Calu3 (cell line): ENCODE measurements around the gene CNTN6. TPM values are rescaled to one million over a fixed set of nuclear protein-coding genes. Genes with fewer than 3 reads are reported as not detected.

Source experiments
- BruUV-seq: library from RNA; stranded (reverse); fragments of 400-500 nt; replicated peaks from 2 replicates; lab custom pipeline; 2021; lab: Mats Ljungman, UMichigan
- CTCF ChIA-PET: fragments of 300-600 bp; sonication (Branson Sonifier 250); formaldehyde crosslinking; loops from one replicate; lab custom pipeline; 2022; ENCODE audit warnings: antibody characterized with exemption; lab: Charles Lee
- DNase-seq: peaks from one replicate; pipeline ENCODE4 v3.0.0; 2022
- H3K27ac Mint-ChIP-seq: one replicate; pipeline ENCODE4 v1.8.0; 2022; ENCODE audit warnings: mixed read lengths; ENCODE audit not compliant: unreplicated experiment
- H3K27me3 Mint-ChIP-seq: one replicate; pipeline ENCODE4 v1.8.0; 2022; ENCODE audit warnings: mixed read lengths; ENCODE audit not compliant: unreplicated experiment
- H3K36me3 Mint-ChIP-seq: one replicate; pipeline ENCODE4 v1.8.0; 2022; ENCODE audit warnings: mild to moderate bottlenecking, moderate library complexity, mixed read lengths; ENCODE audit not compliant: insufficient read depth, unreplicated experiment
- H3K4me1 Mint-ChIP-seq: one replicate; pipeline ENCODE4 v1.8.0; 2022; ENCODE audit warnings: mild to moderate bottlenecking, low read depth, mixed read lengths; ENCODE audit not compliant: unreplicated experiment
- H3K4me3 Mint-ChIP-seq: one replicate; pipeline ENCODE4 v1.8.0; 2022; ENCODE audit warnings: mild to moderate bottlenecking, low read depth, moderate library complexity, mixed read lengths; ENCODE audit not compliant: unreplicated experiment
- H3K9me3 Mint-ChIP-seq: one replicate; pipeline ENCODE4 v1.8.0; 2022; ENCODE audit warnings: low read depth, mixed read lengths; ENCODE audit not compliant: unreplicated experiment
- intact Hi-C: fragments of 100-400 bp; cut with micrococcal nuclease; formaldehyde crosslinking; loops from one replicate; pipeline ENCODE4 v1.10.0; 2022; ENCODE audit not compliant: unreplicated experiment
- total RNA-seq: library from RNA; stranded (reverse); gene quantifications from 2 replicates; pipeline ENCODE4 v1.2.3, GENCODE V29; 2022
- TF ChIP-seq, protein P1 (sequence below): fragments of 200-600 bp; IDR thresholded peaks from one replicate; pipeline ENCODE4 v1.8.0; 2022; ENCODE audit warnings: antibody characterized with exemption; ENCODE audit not compliant: unreplicated experiment

CNTN6 gene
- total RNA-seq, 1 experiment from 2014 or later = not detected

- no peaks in the 10 kb centered on the region for H3K4me1 Mint-ChIP-seq
- no peak for DNase-seq
- H3K36me3 Mint-ChIP-seq = no peaks in the 10 kb centered on the region
- H3K27ac Mint-ChIP-seq = no peak overlapping the region
- TF ChIP-seq, protein P1, sequence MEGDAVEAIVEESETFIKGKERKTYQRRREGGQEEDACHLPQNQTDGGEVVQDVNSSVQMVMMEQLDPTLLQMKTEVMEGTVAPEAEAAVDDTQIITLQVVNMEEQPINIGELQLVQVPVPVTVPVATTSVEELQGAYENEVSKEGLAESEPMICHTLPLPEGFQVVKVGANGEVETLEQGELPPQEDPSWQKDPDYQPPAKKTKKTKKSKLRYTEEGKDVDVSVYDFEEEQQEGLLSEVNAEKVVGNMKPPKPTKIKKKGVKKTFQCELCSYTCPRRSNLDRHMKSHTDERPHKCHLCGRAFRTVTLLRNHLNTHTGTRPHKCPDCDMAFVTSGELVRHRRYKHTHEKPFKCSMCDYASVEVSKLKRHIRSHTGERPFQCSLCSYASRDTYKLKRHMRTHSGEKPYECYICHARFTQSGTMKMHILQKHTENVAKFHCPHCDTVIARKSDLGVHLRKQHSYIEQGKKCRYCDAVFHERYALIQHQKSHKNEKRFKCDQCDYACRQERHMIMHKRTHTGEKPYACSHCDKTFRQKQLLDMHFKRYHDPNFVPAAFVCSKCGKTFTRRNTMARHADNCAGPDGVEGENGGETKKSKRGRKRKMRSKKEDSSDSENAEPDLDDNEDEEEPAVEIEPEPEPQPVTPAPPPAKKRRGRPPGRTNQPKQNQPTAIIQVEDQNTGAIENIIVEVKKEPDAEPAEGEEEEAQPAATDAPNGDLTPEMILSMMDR = no peak
- peaks cover 17% of the 10 kb centered on the region for H3K9me3 Mint-ChIP-seq
- CTCF ChIA-PET = no interaction called here
- H3K4me3 Mint-ChIP-seq = no peak overlapping the region
- H3K27me3 Mint-ChIP-seq = no peaks in the 10 kb centered on the region
- intact Hi-C loops = no loop called here
- no TSS peak for BruUV-seq
Observed at GRCh38 chr3:1421577-1421976, 328.8 kb downstream of the CNTN6 start.

GRCh38 chr3:1423566-1424089, 330.8 kb downstream of the CNTN6 start:
- DNase-seq = no peak
- CTCF ChIA-PET = no interaction called here
- H3K27me3 Mint-ChIP-seq = no peaks in the 10 kb centered on the region
- no peaks in the 10 kb centered on the region for H3K36me3 Mint-ChIP-seq
- TF ChIP-seq, protein P1 = no peak
- no peaks in the 10 kb centered on the region for H3K4me1 Mint-ChIP-seq
- no peak overlapping the region for H3K4me3 Mint-ChIP-seq
- peaks cover 13% of the 10 kb centered on the region for H3K9me3 Mint-ChIP-seq
- intact Hi-C loops = no loop called here
- no TSS peak for BruUV-seq
- no peak overlapping the region for H3K27ac Mint-ChIP-seq

DNA sequence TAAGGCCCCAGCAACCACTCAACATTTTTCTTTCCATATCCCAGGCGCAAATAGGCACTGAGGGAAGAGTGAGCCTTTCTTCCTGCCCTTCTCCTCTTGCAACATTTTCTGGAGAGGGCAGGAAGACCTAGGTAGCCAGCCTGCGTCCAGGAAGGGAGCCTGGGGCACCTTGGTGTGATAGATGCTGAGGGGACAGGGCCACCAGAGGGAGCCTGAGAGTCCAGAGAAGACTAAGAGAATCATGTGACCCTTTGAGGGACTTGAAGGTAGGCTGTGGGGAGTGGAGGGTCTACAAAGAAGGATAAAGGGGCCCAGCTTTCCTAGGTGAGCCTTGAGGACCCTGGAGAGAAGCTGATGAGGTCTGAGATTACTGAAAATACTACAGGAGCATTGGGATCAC, 346.6 kb downstream of the CNTN6 start:
- H3K36me3 Mint-ChIP-seq = no peaks in the 10 kb centered on the region
- TF ChIP-seq, protein P1 = no peak
- H3K27ac Mint-ChIP-seq = no peak overlapping the region
- intact Hi-C loops = no loop called here
- H3K27me3 Mint-ChIP-seq = no peaks in the 10 kb centered on the region
- BruUV-seq = no TSS peak
- DNase-seq = peak; percentile 10
- no peak overlapping the region for H3K4me3 Mint-ChIP-seq
- no peaks in the 10 kb centered on the region for H3K4me1 Mint-ChIP-seq
- CTCF ChIA-PET = no interaction called here
- peaks cover 3% of the 10 kb centered on the region for H3K9me3 Mint-ChIP-seq

DNA sequence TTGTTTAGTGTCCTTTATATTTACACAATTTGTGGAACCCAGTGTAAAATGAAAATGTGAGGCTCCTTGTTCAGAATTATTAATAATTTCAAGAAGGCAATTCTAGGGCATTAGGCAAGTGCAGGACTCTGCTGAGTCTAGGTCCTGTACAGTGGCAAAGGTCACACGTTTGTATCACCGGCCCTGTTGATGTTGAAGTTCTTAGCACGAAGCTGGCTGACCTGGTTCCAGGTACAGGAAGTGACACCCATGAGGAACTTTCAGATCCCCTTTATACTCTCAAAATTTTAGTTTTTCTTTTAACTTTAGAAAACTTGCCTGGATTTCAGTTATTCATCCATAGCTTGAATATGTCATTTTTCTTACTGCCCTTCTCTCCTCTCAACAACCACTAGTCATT, 349.4 kb downstream of the CNTN6 start:
- no peak overlapping the region for H3K27ac Mint-ChIP-seq
- DNase-seq = no peak
- H3K4me3 Mint-ChIP-seq = no peak overlapping the region
- H3K36me3 Mint-ChIP-seq = no peaks in the 10 kb centered on the region
- BruUV-seq = no TSS peak
- no peaks in the 10 kb centered on the region for H3K4me1 Mint-ChIP-seq
- CTCF ChIA-PET = no interaction called here
- H3K27me3 Mint-ChIP-seq = no peaks in the 10 kb centered on the region
- TF ChIP-seq, protein P1 = no peak
- peaks cover 3% of the 10 kb centered on the region for H3K9me3 Mint-ChIP-seq
- intact Hi-C loops = no loop called here
